ENCODE data around the gene CCDC91. TPM values are rescaled to one million over a fixed set of nuclear protein-coding genes. Genes with fewer than 3 reads are reported as not detected.

Gene CCDC91
- total and polyA plus RNA-seq, 8 donors = 15.0 to 27.0 (median 19.1) TPM

DNA sequence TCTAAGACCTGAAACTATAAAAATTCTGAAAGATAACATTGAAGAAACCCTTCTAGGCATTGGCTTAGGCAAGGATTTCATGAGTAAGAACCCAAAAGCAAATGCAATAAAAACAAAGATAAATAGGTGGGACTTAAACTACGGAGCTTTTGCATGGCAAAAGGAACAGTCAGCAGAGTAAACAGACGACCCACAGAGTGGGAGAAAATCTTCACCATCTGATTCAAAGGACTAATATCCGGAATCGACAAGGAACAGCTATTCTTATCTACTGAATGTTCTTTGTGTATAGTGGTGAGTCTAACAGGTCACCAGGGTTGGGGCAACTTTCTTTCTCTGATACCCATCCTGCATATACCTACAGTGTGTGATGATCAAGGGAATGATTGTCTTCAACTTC, 198.6 kb downstream of the CCDC91 start:
- H3K4me3 ChIP-seq = no peak overlapping the region
- ATAC-seq (no peak), DNase-seq (no peak), FAIRE-seq (no peak)
- H3K27me3 ChIP-seq = no peaks in the 10 kb centered on the region
- WGBS, 2 donors = 76 to 77% methylated on average over 4 of the region's 4 CpGs
- intact Hi-C loops (cut with DNase I) = no loop called here
- H3K36me3 ChIP-seq = no peaks in the 10 kb centered on the region
- H3K27ac ChIP-seq = no peak overlapping the region
- H3K4me1 ChIP-seq = no peaks in the 10 kb centered on the region
- H3K9me3 ChIP-seq = no peaks in the 10 kb centered on the region
- TF ChIP-seq, protein P1, sequence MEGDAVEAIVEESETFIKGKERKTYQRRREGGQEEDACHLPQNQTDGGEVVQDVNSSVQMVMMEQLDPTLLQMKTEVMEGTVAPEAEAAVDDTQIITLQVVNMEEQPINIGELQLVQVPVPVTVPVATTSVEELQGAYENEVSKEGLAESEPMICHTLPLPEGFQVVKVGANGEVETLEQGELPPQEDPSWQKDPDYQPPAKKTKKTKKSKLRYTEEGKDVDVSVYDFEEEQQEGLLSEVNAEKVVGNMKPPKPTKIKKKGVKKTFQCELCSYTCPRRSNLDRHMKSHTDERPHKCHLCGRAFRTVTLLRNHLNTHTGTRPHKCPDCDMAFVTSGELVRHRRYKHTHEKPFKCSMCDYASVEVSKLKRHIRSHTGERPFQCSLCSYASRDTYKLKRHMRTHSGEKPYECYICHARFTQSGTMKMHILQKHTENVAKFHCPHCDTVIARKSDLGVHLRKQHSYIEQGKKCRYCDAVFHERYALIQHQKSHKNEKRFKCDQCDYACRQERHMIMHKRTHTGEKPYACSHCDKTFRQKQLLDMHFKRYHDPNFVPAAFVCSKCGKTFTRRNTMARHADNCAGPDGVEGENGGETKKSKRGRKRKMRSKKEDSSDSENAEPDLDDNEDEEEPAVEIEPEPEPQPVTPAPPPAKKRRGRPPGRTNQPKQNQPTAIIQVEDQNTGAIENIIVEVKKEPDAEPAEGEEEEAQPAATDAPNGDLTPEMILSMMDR (IDR thresholded peaks at IDR 0.05) = no peak

DNA sequence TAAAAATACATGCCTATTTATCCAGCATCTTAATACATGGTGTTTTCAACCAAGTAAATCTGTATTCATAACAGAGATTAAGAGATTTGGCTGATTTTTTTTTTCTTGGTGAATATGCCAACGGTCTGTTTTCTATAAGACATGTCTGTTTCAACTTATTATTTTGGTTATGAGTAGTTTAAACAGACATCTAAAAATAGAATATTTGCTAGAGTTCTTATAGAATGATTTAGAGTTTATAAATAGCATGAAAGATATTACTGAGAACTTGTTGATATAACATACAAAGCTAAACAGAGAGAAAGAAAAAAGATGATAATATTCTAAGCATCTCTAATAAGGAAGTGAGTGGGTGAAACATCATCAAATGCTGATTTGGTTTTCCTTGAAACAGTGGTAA, 199.9 kb downstream of the CCDC91 start:
- intact Hi-C loops (cut with DNase I) = no loop called here
- peak; percentile 23 for FAIRE-seq
- TF ChIP-seq, protein P1 (IDR thresholded peaks at IDR 0.05) = no peak
- Histone ChIP-seq H3K9me3 (no peaks in the 10 kb centered on the region), H3K27me3 (no peaks in the 10 kb centered on the region), H3K36me3 (no peaks in the 10 kb centered on the region), H3K27ac (no peak overlapping the region), H3K4me3 (no peak overlapping the region), H3K4me1 (no peaks in the 10 kb centered on the region)
- 79 to 83% methylated on average over 1 of the region's 1 CpG for WGBS, 2 donors
- ATAC-seq = no peak
- no peak for DNase-seq

DNA sequence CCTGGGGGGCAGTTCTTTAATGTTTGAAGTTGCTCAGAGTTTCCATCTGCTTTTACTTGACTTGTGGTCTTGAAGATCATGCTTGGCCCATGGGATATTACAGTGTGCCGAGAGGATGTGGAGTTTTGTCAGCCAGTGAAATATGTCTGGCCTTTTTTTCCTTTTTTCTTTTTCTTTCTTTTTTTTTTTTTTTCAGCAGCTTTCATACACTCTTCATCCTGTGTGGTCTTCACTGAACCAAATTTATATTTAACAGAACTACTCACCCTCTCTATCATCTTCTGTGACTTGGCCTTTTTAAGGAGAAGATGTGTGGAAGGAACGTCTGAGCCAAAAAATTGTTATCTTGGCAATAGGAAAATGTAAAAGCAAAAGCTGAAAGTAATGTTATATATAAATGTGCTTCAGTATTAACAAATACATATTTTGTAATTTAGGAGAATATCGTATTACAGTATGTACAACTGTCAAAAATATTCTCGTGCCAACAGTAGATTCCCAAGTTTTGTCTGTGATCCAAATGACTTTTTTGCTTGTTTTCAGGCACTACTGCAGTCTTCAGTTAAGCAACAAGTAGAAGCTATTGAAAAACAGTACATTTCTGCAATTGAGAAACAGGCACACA, 200.6 kb downstream of the CCDC91 start:
- H3K4me3 ChIP-seq = no peak overlapping the region
- ATAC-seq (peak in 1 of 4 donors; percentile 42), FAIRE-seq (no peak), DNase-seq (no peak)
- no peaks in the 10 kb centered on the region for H3K9me3 ChIP-seq
- TF ChIP-seq, protein P1 (IDR thresholded peaks at IDR 0.05) = no peak
- no peaks in the 10 kb centered on the region for H3K27me3 ChIP-seq
- H3K4me1 ChIP-seq = no peaks in the 10 kb centered on the region
- intact Hi-C loops (cut with DNase I) = no loop called here
- no peak overlapping the region for H3K27ac ChIP-seq
- whole genome bisulfite sequencing, 2 donors = 83 to 86% methylated on average over 4 of the region's 4 CpGs
- no peaks in the 10 kb centered on the region for H3K36me3 ChIP-seq

DNA sequence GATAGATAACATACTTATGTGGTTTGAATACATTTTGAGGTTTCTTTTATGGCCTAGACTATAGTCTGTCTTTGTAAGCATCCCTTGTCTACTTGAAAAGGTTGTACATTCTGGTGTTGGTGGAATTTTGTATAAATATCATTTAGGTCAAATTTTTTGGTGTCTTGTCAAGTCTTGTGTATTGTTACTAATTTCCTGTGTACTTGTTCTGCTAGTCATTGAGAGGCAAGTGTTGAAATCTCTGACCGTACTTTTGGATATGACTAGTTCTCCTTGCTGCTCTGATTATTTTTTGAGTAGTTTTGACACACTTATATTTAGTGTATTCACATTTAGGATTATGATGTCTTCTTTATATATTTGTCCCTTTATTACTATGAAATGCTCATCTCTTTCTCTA, 219.6 kb downstream of the CCDC91 start:
- Histone ChIP-seq H3K27me3 (no peaks in the 10 kb centered on the region), H3K27ac (no peak overlapping the region), H3K36me3 (no peaks in the 10 kb centered on the region), H3K4me3 (no peak overlapping the region), H3K4me1 (no peaks in the 10 kb centered on the region), H3K9me3 (no peaks in the 10 kb centered on the region)
- ATAC-seq (no peak), DNase-seq (no peak), FAIRE-seq (no peak)
- intact Hi-C loops (cut with DNase I) = no loop called here
- TF ChIP-seq, protein P1 (IDR thresholded peaks at IDR 0.05) = no peak
- 97% methylated on average over 1 of the region's 1 CpG for WGBS, 2 donors

DNA sequence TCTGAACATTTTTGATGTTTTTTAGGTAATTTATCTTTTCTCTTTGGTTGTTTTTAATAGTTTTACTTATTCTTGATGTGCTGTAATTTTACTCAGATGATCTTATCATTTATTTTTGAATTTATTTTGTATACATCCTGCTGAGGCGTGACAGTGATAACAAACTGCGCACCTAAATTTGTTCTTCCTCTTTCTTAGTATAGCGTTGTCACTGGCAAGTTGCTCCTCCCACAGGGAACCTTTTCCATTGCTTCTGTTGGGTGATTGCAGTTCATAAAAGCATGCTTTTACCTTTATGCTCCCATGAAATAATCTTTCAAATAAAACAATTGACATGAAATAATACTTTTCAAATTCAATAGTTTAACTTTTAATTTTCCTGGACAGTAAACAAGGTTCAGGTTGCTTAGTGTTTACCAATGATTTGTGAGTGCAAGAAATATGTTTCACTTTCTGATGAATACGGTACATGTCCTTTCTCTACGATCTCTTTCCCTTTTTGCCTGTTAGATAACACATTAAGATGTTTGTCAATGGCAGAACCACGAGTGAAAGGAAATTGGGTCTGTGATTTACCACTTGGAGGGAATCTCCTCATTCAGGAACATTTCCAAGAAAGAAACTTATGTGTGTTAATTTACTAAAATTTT, 223.3 kb downstream of the CCDC91 start:
- intact Hi-C loops (cut with DNase I) = no loop called here
- Histone ChIP-seq H3K27ac (no peak overlapping the region), H3K9me3 (no peaks in the 10 kb centered on the region), H3K27me3 (no peaks in the 10 kb centered on the region), H3K4me3 (no peak overlapping the region), H3K4me1 (no peaks in the 10 kb centered on the region), H3K36me3 (no peaks in the 10 kb centered on the region)
- no peak for ATAC-seq
- TF ChIP-seq, protein P1 (IDR thresholded peaks at IDR 0.05) = no peak
- DNase-seq = no peak
- WGBS, 2 donors = 86 to 95% methylated on average over 6 of the region's 6 CpGs
- FAIRE-seq = no peak

Measured in pancreas (tissue), 10 donors.